ENCODE results near the gene DNHD1.

DNHD1 gene

GRCh38 chr11:6486938-6487337, 10.1 kb upstream of the DNHD1 start:
- no peak for TF ChIP-seq CTCF (IDR thresholded peaks at IDR 0.05; ENCODE audit: insufficient read depth, low read length, poor library complexity, severe bottlenecking)
- TF ChIP-seq EZH2phosphoT487 (conservative IDR thresholded peaks at IDR 0.05; ENCODE audit: low read length): no peak
- Histone ChIP-seq H4K20me1 (ENCODE audit: low read depth, low read length) (no peaks in the 10 kb centered on the region; the same call in 1 of the 2 replicates), H3F3A (ENCODE audit: insufficient read depth) (no peaks in the 10 kb centered on the region), H2AFZ (ENCODE audit: low read depth, low read length, severe bottlenecking) (no peak overlapping the region), H3K9ac (ENCODE audit: low read length) (no peak overlapping the region), H3K27ac (ENCODE audit: low read depth, low read length) (no peak overlapping the region), H3K27me3 (ENCODE audit: low read length) (no peaks in the 10 kb centered on the region), H3K4me2 (ENCODE audit: low read depth, low read length, poor library complexity, severe bottlenecking) (no peak overlapping the region), H3K9me3 (ENCODE audit: insufficient read depth, low read length) (no peaks in the 10 kb centered on the region), H3K79me2 (ENCODE audit: insufficient read depth, low read length) (peaks cover 23% of the 10 kb centered on the region), H3K36me3 (ENCODE audit: low read length) (peaks cover 38% of the 10 kb centered on the region), H3K9me2 (replicated peaks; ENCODE audit: insufficient read depth, low read length) (no peaks in the 10 kb centered on the region), H3K4me3 (ENCODE audit: insufficient read depth, low read length, poor library complexity, severe bottlenecking) (no peak overlapping the region)

GRCh38 chr11:6488342-6488741, 8.7 kb upstream of the DNHD1 start:
- no peaks in the 10 kb centered on the region for H4K20me1 ChIP-seq (ENCODE audit: low read depth, low read length)
- no peaks in the 10 kb centered on the region for H3K9me3 ChIP-seq (ENCODE audit: insufficient read depth, low read length)
- H3K4me3 ChIP-seq (ENCODE audit: insufficient read depth, low read length, poor library complexity, severe bottlenecking): no peak overlapping the region
- H3K79me2 ChIP-seq (ENCODE audit: insufficient read depth, low read length): peaks cover 9% of the 10 kb centered on the region; the same call in 1 of the 2 replicates
- H2AFZ ChIP-seq (ENCODE audit: low read depth, low read length, severe bottlenecking): no peak overlapping the region
- no peak overlapping the region for H3K4me2 ChIP-seq (ENCODE audit: low read depth, low read length, poor library complexity, severe bottlenecking)
- no peaks in the 10 kb centered on the region for H3K9me2 ChIP-seq (replicated peaks; ENCODE audit: insufficient read depth, low read length)
- no peaks in the 10 kb centered on the region for H3F3A ChIP-seq (ENCODE audit: insufficient read depth)
- no peaks in the 10 kb centered on the region for H3K27me3 ChIP-seq (ENCODE audit: low read length)
- TF ChIP-seq EZH2phosphoT487 (conservative IDR thresholded peaks at IDR 0.05; ENCODE audit: low read length): no peak
- no peak for TF ChIP-seq CTCF (IDR thresholded peaks at IDR 0.05; ENCODE audit: insufficient read depth, low read length, poor library complexity, severe bottlenecking)
- H3K9ac ChIP-seq (ENCODE audit: low read length): no peak overlapping the region
- H3K27ac ChIP-seq (ENCODE audit: low read depth, low read length): no peak overlapping the region
- peaks cover 39% of the 10 kb centered on the region for H3K36me3 ChIP-seq (ENCODE audit: low read length)

- Histone ChIP-seq H3K27me3 (ENCODE audit: low read length) (no peaks in the 10 kb centered on the region), H3K36me3 (ENCODE audit: low read length) (peaks cover 35% of the 10 kb centered on the region), H3K4me2 (ENCODE audit: low read depth, low read length, poor library complexity, severe bottlenecking) (no peak overlapping the region), H4K20me1 (ENCODE audit: low read depth, low read length) (no peaks in the 10 kb centered on the region), H3K79me2 (ENCODE audit: insufficient read depth, low read length) (peaks cover 9% of the 10 kb centered on the region; the same call in 1 of the 2 replicates), H3K9me3 (ENCODE audit: insufficient read depth, low read length) (no peaks in the 10 kb centered on the region), H3F3A (ENCODE audit: insufficient read depth) (no peaks in the 10 kb centered on the region), H3K9me2 (replicated peaks; ENCODE audit: insufficient read depth, low read length) (no peaks in the 10 kb centered on the region), H3K9ac (ENCODE audit: low read length) (no peak overlapping the region), H3K4me3 (ENCODE audit: insufficient read depth, low read length, poor library complexity, severe bottlenecking) (no peak overlapping the region), H2AFZ (ENCODE audit: low read depth, low read length, severe bottlenecking) (no peak overlapping the region), H3K27ac (ENCODE audit: low read depth, low read length) (no peak overlapping the region)
- TF ChIP-seq CTCF (IDR thresholded peaks at IDR 0.05; ENCODE audit: insufficient read depth, low read length, poor library complexity, severe bottlenecking): no peak
- TF ChIP-seq EZH2phosphoT487 (conservative IDR thresholded peaks at IDR 0.05; ENCODE audit: low read length): no peak
Measured at GRCh38 chr11:6488821-6489220, 8.3 kb upstream of the DNHD1 start.

All from SU-DHL-6 (cell line).